SU-DHL-6 (cell line): ENCODE measurements around the gene SBF1.

ENCODE experiments used
- H2AFZ ChIP-seq: fragments of 200-600 bp; sonication (generic); 2 replicates; pipeline ENCODE4 v1.6.1; 2014; ENCODE audit warnings: low read depth, mild to moderate bottlenecking, moderate library complexity, mixed read lengths, antibody characterized with exemption, low read length; ENCODE audit not compliant: severe bottlenecking
- H3F3A ChIP-seq: fragments of 200-600 bp; shearing (Covaris generic); 2 replicates; pipeline ENCODE4 v1.6.0; 2016; ENCODE audit warnings: antibody characterized with exemption, mild to moderate bottlenecking; ENCODE audit not compliant: insufficient read depth
- H3K27ac ChIP-seq: fragments of 200-600 bp; sonication (generic); 2 replicates; pipeline ENCODE4 v1.5.1; 2016; ENCODE audit warnings: low read depth, mild to moderate bottlenecking, low read length, moderate library complexity, mixed read lengths
- H3K27me3 ChIP-seq: fragments of 200-600 bp; sonication (generic), shearing (Covaris generic); 2 replicates; pipeline ENCODE4 v1.6.0; 2014; ENCODE audit warnings: mild to moderate bottlenecking, low read length
- H3K36me3 ChIP-seq: fragments of 200-600 bp; sonication (generic); 2 replicates; pipeline ENCODE4 v1.6.1; 2014; ENCODE audit warnings: mild to moderate bottlenecking, low read length, mixed read lengths
- H3K4me2 ChIP-seq: fragments of 300-600, 200-600 bp; shearing (Covaris generic), sonication (generic); 2 replicates; pipeline ENCODE4 v1.6.0; 2014; ENCODE audit warnings: low read length, low read depth, mild to moderate bottlenecking; ENCODE audit not compliant: poor library complexity, severe bottlenecking
- H3K4me3 ChIP-seq: fragments of 200-600 bp; sonication (generic); 2 replicates; pipeline ENCODE4 v1.5.1; 2014; ENCODE audit warnings: antibody characterized with exemption, low read length, mild to moderate bottlenecking, mixed read lengths; ENCODE audit not compliant: insufficient read depth, poor library complexity, severe bottlenecking
- H3K79me2 ChIP-seq: fragments of 200-600 bp; sonication (generic); 2 replicates; pipeline ENCODE4 v1.6.1; 2014; ENCODE audit warnings: mild to moderate bottlenecking, low read length, moderate library complexity; ENCODE audit not compliant: insufficient read depth
- H3K9ac ChIP-seq: fragments of 200-600 bp; sonication (generic); 2 replicates; pipeline ENCODE4 v1.7.0; 2014; ENCODE audit warnings: mild to moderate bottlenecking, low read length
- H3K9me2 ChIP-seq: fragments of 200-600 bp; sonication (generic); replicated peaks from 2 replicates; pipeline ENCODE4 v1.6.1; 2014; ENCODE audit warnings: low read length; ENCODE audit not compliant: insufficient read depth
- H3K9me3 ChIP-seq: fragments of 200-600 bp; sonication (generic); 2 replicates; pipeline ENCODE4 v1.6.1; 2014; ENCODE audit warnings: low read length, mixed read lengths; ENCODE audit not compliant: insufficient read depth
- H4K20me1 ChIP-seq: fragments of 200-600 bp; sonication (generic); 2 replicates; pipeline ENCODE4 v1.6.1; 2014; ENCODE audit warnings: low read depth, mild to moderate bottlenecking, antibody characterized with exemption, low read length, moderate library complexity, mixed read lengths
- CTCF ChIP-seq: fragments of 200-600 bp; sonication (generic); IDR thresholded peaks from one replicate; pipeline ENCODE4 v1.5.1; 2017; ENCODE audit warnings: antibody characterized with exemption, mild to moderate bottlenecking, low read length, moderate library complexity; ENCODE audit not compliant: insufficient read depth, poor library complexity, severe bottlenecking
- EZH2phosphoT487 ChIP-seq: fragments of 200-600 bp; sonication (generic), shearing (Covaris generic); conservative IDR thresholded peaks from 2 replicates; pipeline ENCODE4 v1.6.1; 2018; ENCODE audit warnings: mild to moderate bottlenecking, antibody characterized with exemption, low read length, moderate library complexity, mixed read lengths

The SBF1 gene

DNA sequence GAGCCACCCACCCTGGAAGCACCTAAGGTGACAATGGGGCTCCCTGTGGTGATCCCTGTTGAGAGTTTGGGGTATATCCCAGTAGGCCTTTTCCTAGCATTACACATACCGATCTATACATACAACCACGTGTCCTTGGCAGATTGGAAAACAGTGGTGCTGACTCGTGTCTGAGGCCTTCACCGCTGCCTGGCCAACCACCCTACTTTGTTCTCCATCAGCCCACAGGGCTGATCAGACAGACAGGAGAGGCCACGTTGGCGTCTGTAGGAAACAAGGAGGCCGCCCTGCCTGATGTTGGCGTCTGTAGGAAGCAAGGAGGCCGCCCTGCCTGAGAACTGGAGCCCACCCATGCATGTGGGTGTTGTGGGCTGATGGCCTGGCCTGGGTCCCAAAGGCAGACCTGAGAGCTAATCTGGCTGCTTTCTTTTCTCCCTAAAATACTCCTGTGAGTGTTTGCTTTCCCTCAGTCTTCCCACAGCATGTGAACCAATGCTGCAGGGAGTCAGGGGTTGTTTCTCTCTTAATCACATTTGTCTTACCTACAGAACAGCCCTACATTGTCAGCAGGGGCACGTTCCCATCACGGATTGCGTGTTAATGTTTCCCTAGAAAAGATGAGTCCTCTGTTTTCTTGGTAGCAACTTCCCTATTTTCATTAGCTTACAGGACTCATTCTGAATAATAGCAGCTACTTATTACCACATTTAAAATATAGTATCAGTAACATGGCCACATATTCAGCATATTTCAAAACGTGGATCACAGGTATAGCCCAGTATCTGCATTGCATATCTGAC lies 57.2 kb downstream of the SBF1 start:
- no peak overlapping the region for H3K9ac ChIP-seq
- H4K20me1 ChIP-seq = no peaks in the 10 kb centered on the region
- H3K9me2 ChIP-seq = no peaks in the 10 kb centered on the region
- H3K4me2 ChIP-seq = no peak overlapping the region
- no peaks in the 10 kb centered on the region for H3K79me2 ChIP-seq
- no peaks in the 10 kb centered on the region for H3K9me3 ChIP-seq
- H3K27ac ChIP-seq = no peak overlapping the region
- no peaks in the 10 kb centered on the region for H3K27me3 ChIP-seq
- H3K4me3 ChIP-seq = no peak overlapping the region
- peaks cover 7% of the 10 kb centered on the region; the same call in 1 of the 2 replicates for H3K36me3 ChIP-seq
- H3F3A ChIP-seq = no peaks in the 10 kb centered on the region
- no peak overlapping the region for H2AFZ ChIP-seq
- TF ChIP-seq EZH2phosphoT487 (no peak), CTCF (no peak)

DNA sequence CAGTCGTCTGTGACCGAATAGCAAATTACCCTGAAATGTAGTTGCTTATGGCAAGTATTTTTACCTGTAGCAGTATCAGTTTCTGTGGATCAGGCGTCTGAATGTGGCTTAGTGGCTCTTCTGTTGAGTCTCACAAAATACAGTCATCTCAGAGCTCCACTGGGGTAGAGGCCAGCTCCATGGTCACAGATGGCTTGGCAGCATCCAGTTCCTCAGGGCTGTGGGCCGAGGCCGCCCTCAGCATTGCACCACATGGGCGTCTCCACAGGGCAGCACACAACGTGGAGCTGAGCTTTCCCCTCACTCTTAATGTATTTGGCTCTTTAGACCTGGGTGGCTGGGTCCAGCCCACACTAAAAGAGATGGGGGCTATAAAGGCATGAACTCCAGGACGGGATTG lies 57.8 kb downstream of the SBF1 start:
- no peaks in the 10 kb centered on the region for H3K27me3 ChIP-seq
- no peaks in the 10 kb centered on the region for H3K9me2 ChIP-seq
- no peak overlapping the region for H3K4me2 ChIP-seq
- H3F3A ChIP-seq = no peaks in the 10 kb centered on the region
- peaks cover 7% of the 10 kb centered on the region; the same call in 1 of the 2 replicates for H3K36me3 ChIP-seq
- H3K4me3 ChIP-seq = no peak overlapping the region
- no peaks in the 10 kb centered on the region for H3K79me2 ChIP-seq
- H2AFZ ChIP-seq = no peak overlapping the region
- TF ChIP-seq CTCF (no peak), EZH2phosphoT487 (no peak)
- H4K20me1 ChIP-seq = no peaks in the 10 kb centered on the region
- H3K9ac ChIP-seq = no peak overlapping the region
- no peak overlapping the region for H3K27ac ChIP-seq
- H3K9me3 ChIP-seq = no peaks in the 10 kb centered on the region

GRCh38 chr22:50415426-50415825 lies 59.4 kb downstream of the SBF1 start:
- Histone ChIP-seq H3F3A (no peaks in the 10 kb centered on the region), H3K9me2 (no peaks in the 10 kb centered on the region), H3K4me3 (no peak overlapping the region), H3K27me3 (no peaks in the 10 kb centered on the region), H4K20me1 (no peaks in the 10 kb centered on the region), H3K9ac (no peak overlapping the region), H3K4me2 (no peak overlapping the region), H3K9me3 (no peaks in the 10 kb centered on the region), H3K27ac (no peak overlapping the region), H3K36me3 (peaks cover 3% of the 10 kb centered on the region; the same call in 1 of the 2 replicates), H2AFZ (no peak overlapping the region), H3K79me2 (no peaks in the 10 kb centered on the region)
- no peak for TF ChIP-seq CTCF
- no peak for TF ChIP-seq EZH2phosphoT487
